LoVo (cell line): Measurements from ENCODE around the gene WNK2.
A peak's percentile ranks its signal among the peaks of the same experiment; 100 is the strongest.
"Not testable (repeated sequence)": the region's sequence is repeated elsewhere in the genome, so short reads cannot be mapped to it uniquely, and the experiment has no call there.

Experiments used
- DNase-seq: peaks from one replicate; pipeline ENCODE4 v3.0.0-alpha.2; 2016; ENCODE audit warnings: low spot score

The WNK2 gene

DNA sequence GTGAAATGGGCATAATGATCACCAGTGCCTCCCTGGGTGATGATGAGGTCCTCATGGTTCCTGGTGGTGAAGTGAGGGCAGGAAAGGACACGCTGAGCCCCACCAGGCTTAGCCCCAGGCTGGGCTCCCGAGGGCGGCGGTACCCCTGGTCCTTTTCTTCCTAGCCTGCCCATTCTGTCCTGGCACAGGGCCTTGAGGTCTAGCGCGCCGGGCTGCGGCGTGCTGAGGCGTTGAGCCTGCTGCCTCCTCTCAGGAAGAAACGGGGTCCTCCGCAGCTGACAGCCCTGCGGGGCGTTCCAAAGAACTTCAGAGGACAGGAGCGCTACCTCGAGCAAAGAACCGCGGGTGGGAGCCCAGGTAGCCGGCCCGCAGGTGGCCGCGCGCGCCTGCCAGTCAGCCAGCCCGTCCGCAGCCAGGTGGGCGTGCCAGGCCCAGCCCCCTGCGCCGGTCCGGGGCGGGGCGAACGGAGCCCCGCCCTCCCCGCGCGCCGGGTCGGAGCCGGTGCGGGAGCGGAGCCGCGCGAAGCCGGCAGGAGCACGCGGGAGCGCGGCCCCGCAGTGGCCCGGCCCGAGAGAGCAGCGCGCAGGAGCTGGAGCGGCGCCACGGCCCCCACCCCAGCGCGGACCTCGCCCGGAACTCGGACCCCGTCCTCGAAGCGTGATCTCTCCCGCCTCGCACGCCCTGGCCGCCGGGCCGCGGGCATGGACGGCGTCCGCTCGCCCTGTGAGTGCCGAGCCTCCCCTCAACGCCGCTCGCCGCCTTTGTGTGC is at the start of gene WNK2:
TSS of gene WNK2 (plus strand) at position 477 of the 769 bp plus-strand sequence. CDS start 791 bp downstream, outside the sequence.
- peak; percentile 73 for DNase-seq

DNA sequence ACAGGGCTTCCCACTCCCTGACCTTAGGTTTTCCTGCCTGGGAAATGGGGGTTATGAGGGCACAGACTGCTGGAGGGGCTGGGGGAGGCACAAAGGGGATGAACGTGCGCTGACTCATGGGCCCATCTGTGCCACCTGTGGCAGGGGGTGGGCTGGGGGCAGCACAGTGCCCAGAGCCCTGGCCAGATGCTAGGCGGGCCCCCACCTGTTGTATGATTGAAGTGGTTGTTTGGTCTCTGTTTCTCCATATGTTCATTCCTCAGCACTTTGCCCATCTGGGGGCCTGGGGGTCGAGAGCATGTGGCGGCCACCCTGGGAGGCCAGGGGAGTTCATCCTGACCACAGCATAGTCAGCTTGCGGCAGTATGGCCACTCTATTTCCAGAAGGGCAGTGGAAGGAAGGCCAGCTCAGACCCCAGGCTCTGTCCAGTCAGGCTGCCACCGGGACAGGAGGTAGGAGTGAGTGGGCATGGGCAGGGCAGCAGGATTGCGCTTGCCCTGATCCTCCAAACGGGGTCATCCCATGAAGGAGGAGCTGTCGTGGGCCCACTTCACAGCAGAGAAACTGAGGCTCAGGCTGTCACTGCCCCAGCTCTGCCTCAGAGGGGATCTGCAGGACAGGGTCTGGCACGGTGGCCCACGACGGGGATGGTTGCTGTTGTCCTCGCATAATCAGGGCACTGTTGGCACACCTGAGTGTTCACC is 49.0 kb upstream of the WNK2 start:
- DNase-seq, result no peak

DNA sequence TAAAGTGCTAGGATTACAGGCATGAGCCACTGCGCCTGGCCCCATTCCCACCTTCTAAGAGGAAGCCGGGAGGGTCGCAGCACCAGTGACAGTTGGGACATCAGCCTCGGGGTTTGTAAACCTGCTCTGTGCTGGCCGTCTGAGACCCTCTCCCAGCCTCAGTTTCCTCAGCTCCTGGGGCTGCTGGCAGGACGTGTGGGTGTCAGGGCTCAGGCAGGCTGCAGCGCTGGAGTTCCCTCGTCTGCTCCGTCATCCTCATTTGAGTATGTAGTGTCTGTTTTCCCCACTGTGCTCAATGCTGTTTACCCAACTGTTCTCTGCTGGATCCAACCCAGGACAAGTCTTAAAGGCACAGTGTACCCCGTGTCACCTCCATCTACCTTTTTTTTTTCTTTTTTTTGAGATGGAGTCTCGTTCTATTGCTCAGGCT is 47.9 kb upstream of the WNK2 start:
- DNase-seq, result no peak

DNA sequence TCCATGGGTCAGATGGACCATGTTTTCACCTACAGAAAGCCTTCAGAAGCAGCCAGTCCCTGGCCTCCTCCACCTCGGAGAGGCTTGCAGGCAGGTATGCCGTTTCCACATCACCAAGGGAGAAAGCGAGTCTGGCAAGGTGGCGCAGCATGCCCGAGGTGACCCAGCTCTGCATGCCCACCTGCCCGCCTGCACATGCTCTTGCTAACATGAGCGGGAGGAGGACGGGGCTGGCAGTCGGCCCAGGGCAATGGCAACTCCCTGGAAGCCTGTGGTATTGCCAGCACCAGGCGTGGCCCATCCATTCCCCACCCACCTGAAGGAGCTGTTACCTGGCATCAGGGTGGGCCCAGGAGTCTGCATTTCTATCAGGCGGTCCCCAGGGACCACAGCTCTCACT is 46.6 kb upstream of the WNK2 start:
- no peak for DNase-seq

DNA sequence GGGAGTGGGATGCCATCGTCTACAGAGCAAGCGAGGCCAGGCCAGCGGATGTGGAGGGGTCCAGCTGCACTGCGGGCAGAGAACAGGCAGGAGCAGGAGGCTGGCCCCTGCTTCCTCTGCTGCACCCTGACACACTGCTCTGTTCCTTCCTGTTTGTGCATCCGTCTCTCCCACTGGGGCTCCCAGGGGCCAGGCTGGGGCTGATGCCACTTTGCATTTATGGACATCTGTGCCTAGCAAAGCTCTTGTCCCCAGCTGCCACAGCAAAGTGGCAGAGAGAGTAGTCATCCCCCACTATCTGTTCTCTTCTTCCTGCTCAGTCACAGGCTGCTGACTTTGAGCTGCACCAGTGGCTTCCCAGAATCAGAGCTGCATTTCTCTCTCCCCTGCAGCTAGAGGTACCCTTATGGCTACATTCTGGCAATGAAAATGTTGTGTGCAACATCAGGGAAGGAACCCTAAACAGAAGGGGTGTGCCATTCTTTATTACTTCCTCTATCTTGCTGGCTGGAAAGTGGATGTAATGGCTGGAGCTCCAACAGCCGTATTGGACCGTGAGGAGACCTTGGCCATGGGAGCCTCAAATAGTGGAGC is 45.7 kb upstream of the WNK2 start:
- no peak for DNase-seq

DNA sequence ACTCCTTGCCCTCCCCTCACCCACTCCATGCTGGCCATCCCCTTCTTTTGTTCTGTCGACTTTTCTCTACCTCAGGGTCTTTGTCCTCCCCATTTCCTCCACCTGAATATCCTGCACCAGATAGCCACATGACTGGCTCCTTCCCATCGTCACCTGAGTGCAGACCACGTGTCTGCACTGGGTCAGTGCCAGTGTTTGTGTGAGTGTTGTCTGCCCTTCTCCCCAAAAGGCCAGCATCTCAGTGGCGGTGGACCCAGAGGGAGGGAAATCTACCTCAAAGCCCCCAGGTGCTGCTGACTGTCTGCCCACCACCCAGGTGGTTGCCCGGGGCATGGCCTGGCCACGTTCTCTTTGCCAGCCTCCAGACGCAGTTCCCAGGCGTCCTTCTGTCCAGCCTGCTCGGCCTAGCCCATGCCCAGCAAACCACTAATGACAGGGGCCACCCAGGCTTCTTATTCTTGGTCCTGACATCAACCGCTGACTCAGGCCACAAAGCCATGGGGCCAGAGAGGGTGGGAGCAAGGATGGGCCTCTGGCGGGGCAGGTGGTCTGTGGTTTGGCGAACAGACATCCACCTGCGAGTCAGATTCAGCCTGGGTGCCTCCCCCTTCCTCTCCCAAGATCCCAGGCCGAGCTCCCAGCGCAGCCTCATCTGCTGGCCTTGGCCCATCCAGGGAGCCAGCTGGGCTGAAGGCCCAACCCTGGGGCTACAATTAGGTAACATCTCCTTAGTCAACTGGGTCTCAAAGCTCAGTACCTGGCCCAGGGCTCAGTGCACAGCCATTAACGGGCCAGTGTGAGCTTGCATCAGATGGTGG is 44.4 kb upstream of the WNK2 start:
- no peak for DNase-seq

DNA sequence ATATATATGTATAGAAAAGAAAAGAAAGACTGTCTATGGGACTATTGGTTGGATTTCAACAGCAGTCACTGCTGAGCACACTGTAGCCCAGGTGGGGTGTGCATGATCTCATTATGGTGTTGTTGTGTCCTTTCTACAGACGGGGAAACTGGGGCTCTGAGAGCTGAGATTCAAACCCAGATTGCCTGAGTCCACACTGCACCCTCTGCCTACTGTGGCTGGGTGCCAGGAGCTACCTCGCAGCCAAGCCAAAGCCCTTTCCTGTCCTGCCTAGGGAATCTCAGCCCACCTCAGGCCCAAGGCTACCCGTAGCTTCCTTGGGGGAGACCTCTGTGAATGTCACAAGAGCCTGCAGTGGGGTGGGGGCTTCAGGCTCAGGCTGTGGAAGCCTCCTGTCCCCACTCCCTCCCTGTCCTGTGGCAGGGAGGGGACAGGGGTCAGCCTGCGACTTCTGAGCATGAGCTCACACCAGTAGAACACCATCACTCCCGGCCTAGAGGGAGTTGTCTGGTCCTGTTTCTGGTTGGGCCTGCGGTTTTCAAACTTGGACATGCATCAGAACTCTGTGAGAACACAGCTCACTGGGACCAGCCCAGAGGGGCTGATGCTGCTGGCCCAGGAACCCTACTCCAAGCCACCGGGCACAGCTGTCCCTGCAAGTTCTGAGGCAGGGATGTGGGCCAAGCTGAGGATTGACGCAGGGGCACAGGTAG is 42.0 kb upstream of the WNK2 start:
- DNase-seq, result no peak

DNA sequence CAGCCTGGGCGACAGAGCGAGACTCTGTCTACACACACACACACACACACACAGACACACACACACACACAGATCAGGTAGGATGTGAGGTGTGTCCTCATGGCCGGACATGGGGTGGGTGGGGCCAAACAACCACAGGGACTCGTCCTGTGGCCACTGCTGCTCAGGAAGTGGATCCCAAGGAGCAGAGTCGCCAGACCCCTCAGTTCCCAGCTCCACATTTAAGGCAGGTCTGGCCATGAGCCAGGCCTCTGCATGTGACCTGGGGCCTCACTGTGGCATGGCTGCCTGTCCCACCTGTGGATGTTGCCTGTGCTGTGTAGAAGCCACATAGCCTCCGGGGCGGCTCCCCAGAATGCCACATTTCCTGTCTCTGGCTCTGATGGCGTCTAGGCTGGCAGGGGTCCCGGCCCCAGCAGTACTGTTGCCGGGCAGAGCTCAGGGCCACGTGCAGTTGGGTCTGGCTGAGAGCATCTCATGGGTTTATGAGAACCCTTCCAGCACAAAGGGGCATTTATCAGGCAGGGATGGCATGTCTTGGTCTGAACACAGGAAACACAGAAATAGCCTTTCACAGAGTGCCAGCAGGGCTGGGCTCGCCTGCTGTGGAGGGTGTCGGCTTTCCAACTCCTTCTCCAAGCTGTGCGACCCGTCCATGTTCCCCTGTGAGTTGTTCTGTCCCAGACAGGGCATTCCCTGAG is 40.0 kb upstream of the WNK2 start:
- DNase-seq, result no peak

DNA sequence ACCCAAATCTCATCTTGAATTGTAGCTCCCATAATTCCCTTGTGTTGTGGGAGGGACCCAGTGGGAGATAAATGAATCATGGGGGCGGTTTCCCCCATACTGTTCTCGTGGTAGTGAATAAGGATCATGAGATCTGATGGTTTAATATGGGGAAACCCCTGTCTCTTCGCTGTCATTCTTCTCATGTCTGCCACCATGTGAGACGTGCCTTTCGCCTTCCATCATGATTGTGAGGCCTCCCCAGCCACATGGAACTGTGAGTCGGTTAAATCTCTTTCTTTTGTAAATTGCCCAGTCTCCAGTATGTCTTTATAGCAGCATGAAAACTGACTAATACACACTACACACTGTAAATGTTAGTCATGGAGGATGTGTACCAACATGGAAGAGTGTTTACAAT is 37.2 kb upstream of the WNK2 start:
- not testable (repeated sequence) for DNase-seq

DNA sequence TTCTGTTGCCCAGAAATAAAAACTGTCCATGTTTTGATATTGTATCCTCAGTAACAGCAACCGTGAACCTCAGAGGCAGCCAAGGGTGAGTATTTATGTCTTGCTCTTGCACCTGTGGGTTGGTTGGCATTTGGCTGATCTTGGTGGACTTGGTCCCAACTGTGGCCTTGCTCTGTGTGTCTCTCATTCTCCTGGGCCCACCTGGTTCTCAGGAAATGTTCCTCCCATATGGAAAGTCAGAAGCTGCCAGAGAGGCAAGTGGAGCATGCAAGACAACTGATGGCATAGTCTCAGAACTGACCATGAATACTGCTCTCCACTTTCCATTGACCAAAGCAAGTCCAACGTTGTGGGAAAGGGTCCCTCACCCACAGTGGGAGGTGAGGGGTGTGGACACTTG is 36.3 kb upstream of the WNK2 start:
- DNase-seq, result no peak

DNA sequence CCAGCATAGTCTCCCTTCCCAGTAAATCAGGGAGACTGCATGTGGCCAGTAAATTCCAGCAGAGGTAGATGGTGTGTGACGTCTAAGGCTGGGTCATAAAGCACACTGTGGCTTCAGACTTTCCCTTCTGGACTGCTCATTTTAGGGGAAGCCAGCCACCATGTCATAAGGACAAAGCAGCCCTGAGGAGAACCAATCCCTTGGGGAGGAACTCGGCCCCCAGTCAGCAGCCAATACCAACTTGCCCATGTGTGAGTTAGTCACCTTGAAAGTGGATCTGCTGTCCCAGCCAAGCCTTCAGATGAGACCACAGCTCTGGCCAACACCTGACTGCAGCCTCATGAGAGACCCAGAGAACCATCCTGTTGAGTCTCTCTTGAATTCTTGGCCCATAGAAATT is 35.2 kb upstream of the WNK2 start:
- DNase-seq, result no peak

DNA sequence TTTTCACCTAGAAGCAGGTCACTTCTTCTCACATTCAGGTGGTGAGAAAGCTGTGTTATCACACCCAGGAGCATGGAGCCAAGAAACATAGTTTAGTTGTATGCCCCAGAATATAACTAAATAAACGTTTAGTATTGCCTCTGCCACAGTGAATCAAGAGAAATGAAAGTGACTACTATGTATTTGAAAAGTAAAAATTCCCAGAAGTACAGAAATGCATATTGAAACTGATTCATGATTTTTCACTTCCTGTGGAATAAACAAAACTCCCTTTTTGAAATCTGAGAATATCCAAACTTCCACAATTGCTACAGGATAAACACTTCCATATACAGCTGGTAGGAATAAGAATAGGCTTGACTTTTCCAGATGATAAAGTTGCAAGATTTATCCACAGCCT is 34.6 kb upstream of the WNK2 start:
- no peak for DNase-seq

DNA sequence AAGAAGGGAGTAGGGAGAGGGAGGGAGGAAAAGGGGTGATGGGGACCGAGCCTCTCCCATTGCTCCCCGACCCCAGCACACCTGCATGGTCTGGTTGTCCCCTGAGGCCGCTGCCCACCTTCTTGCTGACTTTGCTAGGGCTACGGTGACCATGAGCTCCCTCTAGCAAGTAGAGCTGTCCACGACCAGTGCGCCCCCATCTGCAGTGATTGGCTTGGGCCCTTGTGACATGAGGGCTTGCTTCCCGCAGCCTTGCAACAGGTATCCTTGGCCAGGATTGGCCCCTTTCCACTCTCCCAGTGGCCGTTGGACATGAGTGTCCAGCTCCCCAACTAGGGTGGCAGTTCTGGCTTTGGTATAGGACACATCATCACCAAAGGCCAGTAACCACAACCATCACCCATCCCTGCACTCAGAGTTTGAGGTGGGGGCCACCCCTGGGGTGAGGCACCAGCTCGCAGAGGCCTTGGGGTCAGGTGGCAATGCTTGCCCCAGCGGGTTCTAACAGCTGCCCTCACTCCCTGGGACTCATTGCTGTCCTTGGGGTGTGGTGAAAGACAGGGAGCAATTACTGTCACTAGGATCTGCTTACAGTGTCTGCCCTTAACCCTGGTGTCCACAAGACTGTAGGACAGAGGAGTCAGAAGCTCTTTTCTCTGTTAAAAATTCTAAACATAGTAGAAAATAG is 32.7 kb upstream of the WNK2 start:
- DNase-seq, result no peak

DNA sequence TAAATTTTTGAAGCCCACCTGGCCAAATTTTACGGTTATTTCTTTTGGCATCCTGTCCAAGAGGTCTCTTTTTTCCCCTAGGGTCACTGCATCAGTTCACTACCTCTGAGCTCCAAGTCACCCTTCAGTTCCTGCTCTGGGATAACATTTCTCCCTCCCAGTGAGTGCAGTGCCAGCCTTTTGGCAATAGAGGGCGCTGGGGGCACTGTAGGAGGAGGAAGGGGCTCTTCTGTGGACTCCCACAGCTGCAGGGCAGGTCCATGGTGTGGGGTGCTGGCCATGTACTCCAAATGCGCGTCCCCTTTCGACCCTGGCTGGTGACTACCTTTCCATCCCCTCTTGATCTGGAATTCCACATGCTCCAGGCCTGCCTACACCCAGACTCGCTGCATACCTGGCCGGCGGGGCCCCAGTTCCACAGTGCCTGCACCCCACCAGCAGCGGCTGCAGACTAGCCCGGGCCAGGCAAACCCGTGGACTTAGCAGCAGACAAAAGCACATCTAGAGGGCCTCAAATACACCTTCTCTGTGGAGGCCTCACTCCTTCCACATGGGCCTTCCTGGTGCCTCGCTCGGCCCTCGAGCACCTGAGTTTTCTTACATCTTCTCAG is 29.5 kb upstream of the WNK2 start:
- no peak for DNase-seq

DNA sequence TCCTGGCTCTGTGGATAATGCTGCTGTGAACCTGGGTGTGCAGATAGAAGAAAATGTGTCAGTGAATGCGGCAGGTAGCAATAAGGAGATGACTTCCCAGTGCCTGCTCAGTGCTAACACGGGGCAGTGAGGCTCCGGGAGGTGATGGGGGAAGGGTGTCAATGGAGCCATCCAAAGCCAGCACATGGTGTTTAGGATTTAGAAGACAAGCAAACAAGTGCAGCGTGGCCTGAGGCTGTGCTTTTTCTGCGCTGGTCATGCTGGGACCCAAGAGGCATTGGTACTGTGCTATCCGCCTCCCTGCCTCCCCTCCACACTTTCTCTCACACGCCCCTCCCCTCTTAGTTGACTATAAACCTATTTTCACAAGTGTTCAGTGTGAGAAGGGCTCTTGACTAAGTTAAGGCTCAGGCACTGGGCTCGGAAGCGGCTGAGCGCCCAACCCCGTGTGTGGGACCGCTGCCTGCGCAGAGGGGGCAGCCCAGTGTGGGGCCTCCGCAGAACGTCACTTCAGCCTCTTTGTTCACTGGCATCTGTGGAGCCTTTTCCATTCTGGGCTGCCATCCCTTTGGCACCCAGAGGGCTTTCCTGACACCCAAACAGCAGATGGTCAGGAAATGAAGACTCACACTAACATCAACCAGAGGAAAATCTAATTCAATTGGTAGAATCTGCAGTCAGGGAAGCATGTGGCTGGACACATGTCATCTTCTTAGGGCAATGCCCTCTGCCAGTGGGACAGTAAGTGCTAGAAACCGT is 28.0 kb upstream of the WNK2 start:
- no peak for DNase-seq

DNA sequence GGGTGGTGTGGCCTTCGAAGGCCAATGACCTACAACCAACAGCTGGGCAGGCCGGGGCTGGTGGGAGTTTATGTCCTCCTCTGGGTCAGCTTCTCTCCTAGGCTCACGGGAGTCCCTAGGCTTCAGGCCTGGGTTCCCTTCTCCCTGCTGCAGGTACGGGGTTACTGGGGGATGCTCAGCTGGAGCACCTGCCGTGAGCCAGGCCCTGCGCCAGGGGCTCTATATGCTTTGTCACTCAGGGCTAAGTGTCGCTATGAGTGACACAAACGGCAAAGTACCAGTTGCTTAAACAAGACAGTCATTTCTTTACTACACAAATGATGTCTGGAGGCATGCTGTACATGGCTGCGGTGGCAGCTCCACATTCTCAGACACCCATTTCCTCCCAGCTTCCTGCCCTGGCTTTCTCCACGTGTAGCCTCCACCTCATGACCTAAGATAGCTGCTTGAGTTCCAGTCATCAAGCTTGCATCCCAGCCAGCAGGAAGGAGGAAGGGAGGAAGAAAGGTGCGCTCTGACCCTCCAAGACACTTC is 27.4 kb upstream of the WNK2 start:
- DNase-seq, result no peak

DNA sequence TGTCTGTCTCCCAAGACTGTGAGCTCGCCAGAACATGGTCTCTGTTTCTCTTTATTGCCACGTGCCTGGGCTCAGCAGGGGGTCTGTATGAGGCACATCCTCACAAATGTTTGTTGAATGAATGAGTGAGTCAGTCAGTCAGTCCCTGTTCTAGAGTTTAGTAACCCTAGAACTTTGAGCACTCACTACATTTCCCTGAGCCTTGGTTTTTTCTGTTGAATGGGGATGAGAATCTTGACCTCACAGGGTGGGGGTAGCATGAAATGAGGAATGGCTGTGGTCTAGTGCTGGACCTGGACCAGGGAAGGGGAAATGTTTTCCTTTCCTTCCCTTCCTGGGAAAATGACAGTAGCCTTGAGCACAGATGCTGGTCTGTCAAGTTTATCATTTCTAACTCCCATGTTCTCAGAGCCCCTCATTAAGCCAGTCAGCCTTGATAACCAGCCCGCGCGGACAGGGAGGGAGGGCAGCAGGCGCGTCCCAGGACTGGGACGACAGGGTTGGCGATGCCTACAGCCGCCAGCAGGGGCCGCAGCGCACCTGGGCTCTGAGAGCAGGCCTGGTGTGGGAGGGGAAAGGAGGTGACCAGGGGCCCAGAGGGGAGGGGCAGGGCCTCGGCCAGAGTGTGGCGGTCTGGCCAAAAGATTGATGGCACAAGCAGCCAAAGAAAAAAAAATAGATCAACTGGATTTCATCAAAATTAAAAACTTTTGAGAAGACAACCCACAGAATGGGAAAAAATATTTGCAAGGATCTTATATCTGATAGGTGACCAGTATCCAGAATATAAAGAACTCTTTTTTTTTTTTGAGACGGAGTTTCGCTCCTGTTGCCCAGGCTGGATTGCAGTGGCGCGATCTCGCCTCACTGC is 24.1 kb upstream of the WNK2 start:
- peak; percentile 81 for DNase-seq
